Immature natural killer cell (primary cell): ENCODE measurements around the gene LRP6. TPM values are rescaled to one million over a fixed set of nuclear protein-coding genes. Genes with fewer than 3 reads are reported as not detected.
"Not testable (repeated sequence)": the region's sequence is repeated elsewhere in the genome, so short reads cannot be mapped to it uniquely, and the experiment has no call there.

Experiments used
- DNase-seq, 3 donors: peaks; one replicate each; pipeline ENCODE4 v3.0.0; 2022; ENCODE audit warnings: mixed read lengths in 1 of 3
- H3K27ac Mint-ChIP-seq, 6 donors: one replicate each; pipeline ENCODE4 v1.8.0; 2020; ENCODE audit warnings: mixed read lengths in 6 of 6, mild to moderate bottlenecking in 5 of 6, inconsistent platforms in 4 of 6, moderate library complexity in 3 of 6
- H3K27me3 Mint-ChIP-seq, 3 donors: one replicate each; pipeline ENCODE4 v1.8.0; 2020 to 2021; ENCODE audit warnings: low read depth in 3 of 3, mild to moderate bottlenecking in 3 of 3, mixed read lengths in 3 of 3, moderate library complexity in 3 of 3, inconsistent platforms in 1 of 3
- H3K36me3 Mint-ChIP-seq, 3 donors: one replicate each; pipeline ENCODE4 v1.8.0; 2020; ENCODE audit warnings: mixed read lengths in 3 of 3, inconsistent platforms in 2 of 3, mild to moderate bottlenecking in 2 of 3
- H3K4me1 Mint-ChIP-seq, 2 donors: one replicate each; pipeline ENCODE4 v1.8.0; 2020; ENCODE audit warnings: inconsistent platforms in 2 of 2, mild to moderate bottlenecking in 2 of 2, mixed read lengths in 2 of 2, moderate library complexity in 1 of 2
- H3K4me3 Mint-ChIP-seq, 5 donors: one replicate each; pipeline ENCODE4 v1.8.0; 2020; ENCODE audit warnings: mild to moderate bottlenecking in 5 of 5, mixed read lengths in 5 of 5, inconsistent platforms in 3 of 5, moderate library complexity in 3 of 5
- H3K9me3 Mint-ChIP-seq, 6 donors: one replicate each; pipeline ENCODE4 v1.8.0; 2020; ENCODE audit warnings: mild to moderate bottlenecking in 6 of 6, mixed read lengths in 6 of 6, inconsistent platforms in 4 of 6, moderate library complexity in 3 of 6
- polyA plus RNA-seq, 3 donors: library from polyadenylated mRNA; unstranded; fragments of 300-500 nt; fragmentation: Illumina TruSeq; gene quantifications; one replicate each; pipeline ENCODE4 v1.2.3, GENCODE V29; 2021

Gene LRP6
- polyA plus RNA-seq, 3 donors from 2014 or later, result not detected

- Mint-ChIP-seq H3K4me1 (no peaks in the 10 kb centered on the region), H3K9me3 (no peaks in the 10 kb centered on the region), H3K36me3 (no peaks in the 10 kb centered on the region), H3K27me3 (peaks cover 2 to 18% (median 6%) of the 10 kb centered on the region in 3 donors), H3K4me3 (no peak overlapping the region), H3K27ac (no peak overlapping the region)
- DNase-seq, result no peak
Measured at GRCh38 chr12:12133259-12133658, 133.6 kb downstream of the LRP6 start.

- no peak for DNase-seq
- Mint-ChIP-seq H3K36me3 (no peaks in the 10 kb centered on the region), H3K27me3 (peaks cover 5 to 10% (median 6%) of the 10 kb centered on the region in 3 donors), H3K4me3 (no peak overlapping the region), H3K9me3 (no peaks in the 10 kb centered on the region), H3K27ac (no peak overlapping the region), H3K4me1 (no peaks in the 10 kb centered on the region)
Measured at GRCh38 chr12:12128670-12129069, 138.2 kb downstream of the LRP6 start.

- no peak for DNase-seq
- Mint-ChIP-seq H3K27me3 (peaks cover 3 to 5% (median 4%) of the 10 kb centered on the region in 3 donors), H3K9me3 (no peaks in the 10 kb centered on the region), H3K36me3 (no peaks in the 10 kb centered on the region), H3K4me1 (no peaks in the 10 kb centered on the region), H3K27ac (no peak overlapping the region), H3K4me3 (no peak overlapping the region)
Measured at GRCh38 chr12:12127304-12127703, 139.5 kb downstream of the LRP6 start.

GRCh38 chr12:12126551-12126950 lies 140.3 kb downstream of the LRP6 start:
- H3K36me3 Mint-ChIP-seq, result no peaks in the 10 kb centered on the region
- no peak overlapping the region for H3K27ac Mint-ChIP-seq
- H3K9me3 Mint-ChIP-seq, result no peaks in the 10 kb centered on the region
- peaks cover under 1 to 5% (median 5%) of the 10 kb centered on the region in 3 donors for H3K27me3 Mint-ChIP-seq
- DNase-seq, result no peak
- H3K4me3 Mint-ChIP-seq, result no peak overlapping the region
- no peaks in the 10 kb centered on the region for H3K4me1 Mint-ChIP-seq

- H3K4me1 Mint-ChIP-seq, result no peaks in the 10 kb centered on the region
- no peaks in the 10 kb centered on the region for H3K9me3 Mint-ChIP-seq
- H3K27ac Mint-ChIP-seq, result no peak overlapping the region
- no peak overlapping the region for H3K4me3 Mint-ChIP-seq
- DNase-seq, result no peak
- H3K27me3 Mint-ChIP-seq, result peaks cover 3 to 7% (median 4%) of the 10 kb centered on the region in 3 donors
- H3K36me3 Mint-ChIP-seq, result no peaks in the 10 kb centered on the region
Measured at GRCh38 chr12:12123036-12123604, 143.7 kb downstream of the LRP6 start.

GRCh38 chr12:12121061-12121460 lies 145.8 kb downstream of the LRP6 start:
- Mint-ChIP-seq H3K4me3 (no peak overlapping the region), H3K27ac (no peak overlapping the region), H3K9me3 (no peaks in the 10 kb centered on the region), H3K27me3 (peaks cover 3 to 5% (median 4%) of the 10 kb centered on the region in 3 donors), H3K4me1 (no peaks in the 10 kb centered on the region), H3K36me3 (no peaks in the 10 kb centered on the region)
- DNase-seq, result no peak

GRCh38 chr12:12116677-12117076 lies 150.2 kb downstream of the LRP6 start:
- H3K4me1 Mint-ChIP-seq, result no peaks in the 10 kb centered on the region
- no peaks in the 10 kb centered on the region for H3K9me3 Mint-ChIP-seq
- H3K4me3 Mint-ChIP-seq, result no peak overlapping the region
- no peak overlapping the region for H3K27ac Mint-ChIP-seq
- H3K27me3 Mint-ChIP-seq, result peaks cover 2 to 7% (median 5%) of the 10 kb centered on the region in 3 donors
- no peaks in the 10 kb centered on the region for H3K36me3 Mint-ChIP-seq
- DNase-seq, result no peak

- no peaks in the 10 kb centered on the region for H3K36me3 Mint-ChIP-seq
- H3K4me3 Mint-ChIP-seq, result no peak overlapping the region
- no peak overlapping the region for H3K27ac Mint-ChIP-seq
- H3K4me1 Mint-ChIP-seq, result no peaks in the 10 kb centered on the region
- no peak for DNase-seq
- peaks cover 2 to 5% (median 5%) of the 10 kb centered on the region in 3 donors for H3K27me3 Mint-ChIP-seq
- H3K9me3 Mint-ChIP-seq, result no peaks in the 10 kb centered on the region
Measured at GRCh38 chr12:12115514-12115913, 151.3 kb downstream of the LRP6 start.

GRCh38 chr12:12110923-12111555 lies 155.8 kb downstream of the LRP6 start:
- H3K27ac Mint-ChIP-seq, H3K36me3 Mint-ChIP-seq, H3K4me1 Mint-ChIP-seq: not testable (repeated sequence)
- Mint-ChIP-seq H3K9me3 (peaks cover 4 to 25% (median 17%) of the 10 kb centered on the region in 6 donors), H3K27me3 (peaks cover 0 to 10% (median 2%) of the 10 kb centered on the region in 3 donors), H3K4me3 (peak overlapping the region in 1 of 5 donors; percentile 46)
- DNase-seq, result peak in 2 of 3 donors; percentile 3 to 8

- Mint-ChIP-seq H3K4me1 (no peaks in the 10 kb centered on the region), H3K9me3 (peaks cover 5 to 25% (median 17%) of the 10 kb centered on the region in 6 donors), H3K36me3 (peaks cover 5 to 7% (median 7%) of the 10 kb centered on the region in 3 donors), H3K4me3 (no peak overlapping the region), H3K27ac (no peak overlapping the region), H3K27me3 (peaks cover 0 to 7% (median 0%) of the 10 kb centered on the region in 3 donors)
- no peak for DNase-seq
Measured at GRCh38 chr12:12108441-12109058, 158.3 kb downstream of the LRP6 start.

- peaks cover 5 to 7% (median 7%) of the 10 kb centered on the region in 3 donors for H3K36me3 Mint-ChIP-seq
- peaks cover 5 to 25% (median 17%) of the 10 kb centered on the region in 6 donors for H3K9me3 Mint-ChIP-seq
- no peak for DNase-seq
- H3K27me3 Mint-ChIP-seq, result peaks cover 0 to 9% (median 2%) of the 10 kb centered on the region in 3 donors
- H3K27ac Mint-ChIP-seq, result no peak overlapping the region
- H3K4me3 Mint-ChIP-seq, result no peak overlapping the region
- H3K4me1 Mint-ChIP-seq, result no peaks in the 10 kb centered on the region
Measured at GRCh38 chr12:12107678-12108077, 159.2 kb downstream of the LRP6 start.

GRCh38 chr12:12099102-12099501 lies 167.7 kb downstream of the LRP6 start:
- Mint-ChIP-seq H3K27ac (no peak overlapping the region), H3K36me3 (no peaks in the 10 kb centered on the region), H3K27me3 (peaks cover 6 to 12% (median 9%) of the 10 kb centered on the region in 3 donors), H3K4me1 (no peaks in the 10 kb centered on the region), H3K4me3 (no peak overlapping the region), H3K9me3 (peaks cover 0 to 2% (median 0%) of the 10 kb centered on the region in 6 donors)
- DNase-seq, result no peak

- Mint-ChIP-seq H3K27ac (no peak overlapping the region), H3K9me3 (peaks cover 0 to 2% (median 0%) of the 10 kb centered on the region in 6 donors), H3K4me3 (no peak overlapping the region), H3K4me1 (no peaks in the 10 kb centered on the region), H3K36me3 (no peaks in the 10 kb centered on the region), H3K27me3 (peaks cover 6 to 12% (median 9%) of the 10 kb centered on the region in 3 donors)
- no peak for DNase-seq
Measured at GRCh38 chr12:12098691-12099015, 168.2 kb downstream of the LRP6 start.

GRCh38 chr12:12097891-12098690 lies 168.8 kb downstream of the LRP6 start:
- Mint-ChIP-seq H3K27ac (no peak overlapping the region), H3K9me3 (peaks cover 0 to 2% (median 0%) of the 10 kb centered on the region in 6 donors), H3K27me3 (peaks cover 6 to 11% (median 9%) of the 10 kb centered on the region in 3 donors), H3K4me3 (no peak overlapping the region), H3K4me1 (no peaks in the 10 kb centered on the region), H3K36me3 (no peaks in the 10 kb centered on the region)
- DNase-seq, result no peak
